ENCODE results near the gene RBM17.
"Not testable (repeated sequence)": the region's sequence is repeated elsewhere in the genome, so short reads cannot be mapped to it uniquely, and the experiment has no call there.

The RBM17 gene

GRCh38 chr10:6088721-6089333 is at the start of gene RBM17:
RBM17 (plus strand) TSS chr10:6089034; CDS start chr10:6097066, 8,032 bp downstream.
- peak; percentile 90 for DNase-seq (ENCODE audit: low read depth)

DNA sequence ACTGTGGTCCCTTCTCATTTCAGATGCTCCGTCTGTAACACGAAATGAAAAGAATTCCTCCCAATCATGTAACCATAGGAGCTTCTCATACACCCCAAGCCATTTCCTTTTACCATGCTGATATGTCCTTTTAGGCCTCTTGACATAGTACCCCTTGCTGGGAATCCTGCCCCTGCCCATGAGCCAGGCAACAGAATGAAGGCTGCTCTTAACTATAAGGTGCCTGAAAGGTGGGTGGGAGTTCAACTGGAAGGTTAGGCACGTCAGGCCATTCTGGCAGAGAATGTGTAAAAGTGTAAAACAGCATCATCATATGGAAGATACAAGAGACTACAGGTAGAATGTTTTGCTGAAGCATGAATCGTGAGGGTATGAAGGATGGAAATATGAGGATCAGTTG is 49.1 kb upstream of the RBM17 start:
- no peak for DNase-seq (ENCODE audit: low read depth)

DNA sequence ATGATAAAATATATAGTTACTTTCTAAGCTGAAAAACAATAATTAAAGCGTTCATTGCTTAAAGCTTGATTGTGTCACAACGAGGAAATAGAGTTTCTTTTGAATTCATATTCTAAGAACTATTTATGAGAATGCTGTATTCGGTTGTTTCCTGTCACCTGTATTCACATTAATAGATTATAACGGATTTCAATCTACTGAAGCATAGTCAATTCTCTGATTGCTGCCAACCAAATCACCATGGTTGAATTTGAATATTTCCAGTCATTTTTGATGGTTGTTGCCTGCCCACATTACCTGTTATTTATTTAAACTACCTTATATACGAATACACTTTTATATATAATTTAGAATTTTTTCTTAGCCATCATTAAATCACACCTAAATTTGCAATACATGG is 48.6 kb upstream of the RBM17 start:
- DNase-seq (ENCODE audit: low read depth) = no peak

DNA sequence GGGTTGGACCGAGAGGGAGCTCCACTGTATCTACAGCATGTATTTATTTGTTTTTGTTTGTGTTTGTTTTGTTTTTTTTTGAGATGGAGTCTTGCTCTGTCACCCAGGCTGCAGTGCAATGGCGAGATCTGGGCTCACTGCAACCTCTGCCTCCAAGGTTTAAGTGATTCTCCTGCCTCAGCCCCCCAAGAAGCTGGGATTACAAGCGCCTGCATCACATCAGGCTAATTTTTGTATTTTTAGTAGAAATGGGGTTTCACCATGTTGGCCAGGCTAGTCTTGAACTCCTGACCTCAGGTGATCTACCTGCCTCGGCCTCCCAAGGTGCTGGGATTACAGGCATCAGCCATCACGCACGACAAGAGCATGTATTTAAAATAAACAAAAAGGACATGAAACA is 45.5 kb upstream of the RBM17 start:
- not testable (repeated sequence) for DNase-seq (ENCODE audit: low read depth)

- DNase-seq (ENCODE audit: low read depth) = no peak
These were observed 44.8 kb upstream of the RBM17 start for GRCh38 chr10:6044060-6044459.

DNA sequence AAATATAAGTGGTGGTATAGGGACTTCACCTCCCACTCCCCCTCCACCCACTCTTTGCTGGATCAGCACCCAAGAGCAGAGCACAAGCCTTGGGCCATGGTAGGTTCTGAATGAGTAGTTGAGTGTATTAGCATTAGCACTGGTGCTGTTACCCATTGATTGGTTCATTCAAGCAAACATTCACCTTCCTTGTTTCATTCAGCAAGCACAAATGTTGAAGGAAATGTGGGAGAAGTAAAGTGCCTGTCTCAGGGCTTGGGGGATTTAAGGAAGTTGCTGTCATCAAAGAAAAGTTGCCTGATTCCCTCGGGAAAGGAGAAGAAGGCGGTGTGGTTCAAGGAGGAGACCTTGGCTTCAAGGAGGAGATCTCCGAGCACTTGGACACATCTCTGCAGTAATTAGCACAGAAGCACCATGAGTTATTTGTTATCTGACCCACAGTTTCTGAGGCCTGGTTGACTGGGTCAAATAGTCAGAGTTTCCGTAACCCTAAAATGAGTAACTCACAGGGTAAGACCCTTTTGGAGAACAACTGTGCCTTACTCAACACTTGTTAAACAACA is 44.0 kb upstream of the RBM17 start:
- DNase-seq (ENCODE audit: low read depth) = no peak

- DNase-seq (ENCODE audit: low read depth) = no peak
These were observed 43.5 kb upstream of the RBM17 start for GRCh38 chr10:6045314-6045848.

DNA sequence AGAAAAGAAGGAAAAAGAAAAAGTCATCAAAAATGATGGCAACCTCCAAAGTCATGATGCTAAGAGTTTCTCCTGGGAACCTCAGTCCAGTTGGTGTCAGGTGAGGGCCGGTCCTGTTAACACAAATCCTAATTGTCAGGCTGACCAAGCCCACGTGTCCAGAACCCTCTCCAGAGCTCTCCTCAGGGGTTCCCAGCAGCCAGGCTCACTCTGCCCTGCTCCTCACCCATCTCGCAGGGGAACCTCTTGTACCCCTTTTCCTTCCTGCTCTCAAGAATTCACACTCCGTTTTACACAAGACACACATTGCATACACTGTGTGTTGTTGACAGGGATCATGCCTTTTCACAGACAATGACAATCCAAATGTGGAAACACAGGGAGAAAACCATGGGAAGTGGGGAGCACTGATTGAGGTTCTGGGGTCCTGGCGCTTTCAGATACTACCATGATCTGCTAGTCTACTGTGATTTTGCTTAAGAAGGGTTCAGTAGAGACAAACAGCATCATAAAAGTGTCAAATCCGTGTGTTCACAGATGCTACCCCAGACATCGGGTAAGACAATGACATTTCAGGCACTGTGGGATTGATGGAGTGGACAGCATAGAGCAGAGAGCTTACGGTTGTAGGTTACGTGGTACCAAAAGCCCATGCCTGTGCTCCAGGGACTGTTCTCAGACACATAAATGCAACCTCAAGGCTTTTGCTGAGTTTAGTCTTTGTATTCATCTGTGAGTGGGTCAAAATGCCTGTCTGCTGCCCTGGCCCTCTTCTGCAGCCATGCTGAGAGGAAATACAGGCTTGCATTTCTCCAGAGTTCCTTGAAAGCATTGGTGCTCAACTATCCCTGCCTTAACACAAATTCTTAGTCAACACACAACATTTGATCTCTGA is 42.7 kb upstream of the RBM17 start:
- no peak for DNase-seq (ENCODE audit: low read depth)

- DNase-seq (ENCODE audit: low read depth) = no peak
These were observed 41.8 kb upstream of the RBM17 start for GRCh38 chr10:6046773-6047611.

DNA sequence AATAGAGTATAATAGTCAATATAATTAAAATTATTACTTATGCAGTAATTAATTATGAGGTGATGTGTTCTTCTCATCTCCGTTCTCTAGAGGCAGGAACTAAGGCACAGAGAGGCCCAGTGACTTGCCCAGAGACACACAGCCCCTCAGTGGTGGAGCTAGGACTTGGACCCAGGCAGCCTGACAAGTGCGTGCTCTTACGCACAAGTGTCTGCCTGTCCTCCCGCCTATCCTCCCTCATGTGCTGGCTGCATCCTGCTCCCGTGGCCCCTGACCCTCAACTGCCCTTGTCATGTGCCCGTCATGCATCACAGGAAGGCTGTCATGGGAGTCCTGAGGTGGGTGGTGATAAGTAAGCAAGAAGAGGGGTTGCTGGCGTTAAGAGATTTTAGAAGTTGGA is 41.0 kb upstream of the RBM17 start:
- no peak for DNase-seq (ENCODE audit: low read depth)

DNA sequence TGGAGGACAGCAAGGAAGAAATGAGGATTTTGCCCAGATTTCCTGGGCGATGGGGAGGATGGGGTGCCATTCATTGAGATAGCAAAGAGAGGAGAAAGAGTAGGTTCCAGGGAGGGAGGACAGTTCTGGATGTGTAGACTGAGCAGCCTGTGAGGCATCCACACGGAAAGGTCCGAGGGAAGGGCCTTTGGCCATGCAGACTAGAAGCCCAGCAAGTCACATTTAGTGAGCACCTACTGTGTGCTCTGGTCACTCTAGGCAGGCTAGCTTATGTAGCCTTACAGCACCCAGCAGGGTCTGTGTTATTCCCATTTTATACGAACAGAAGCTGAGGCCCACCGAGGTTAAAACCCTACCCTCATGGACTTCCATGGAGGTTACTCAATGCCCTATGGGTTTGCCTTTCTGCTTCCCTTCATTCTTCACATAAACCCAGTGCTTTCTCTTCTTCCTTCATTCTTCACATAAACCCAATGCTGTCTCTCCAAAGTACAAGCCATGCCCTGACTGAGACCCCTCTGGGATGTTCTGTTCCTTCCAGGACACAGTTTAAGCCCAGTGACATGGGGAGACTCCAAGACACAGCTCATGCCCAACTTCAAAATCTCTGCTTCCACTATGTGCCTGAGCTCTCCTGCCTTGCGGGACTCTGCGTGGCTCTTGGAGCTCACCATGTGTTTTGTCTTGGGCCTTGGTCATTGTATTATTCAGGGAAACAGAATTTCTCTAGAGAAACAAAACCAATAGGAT is 40.4 kb upstream of the RBM17 start:
- DNase-seq (ENCODE audit: low read depth) = no peak

DNA sequence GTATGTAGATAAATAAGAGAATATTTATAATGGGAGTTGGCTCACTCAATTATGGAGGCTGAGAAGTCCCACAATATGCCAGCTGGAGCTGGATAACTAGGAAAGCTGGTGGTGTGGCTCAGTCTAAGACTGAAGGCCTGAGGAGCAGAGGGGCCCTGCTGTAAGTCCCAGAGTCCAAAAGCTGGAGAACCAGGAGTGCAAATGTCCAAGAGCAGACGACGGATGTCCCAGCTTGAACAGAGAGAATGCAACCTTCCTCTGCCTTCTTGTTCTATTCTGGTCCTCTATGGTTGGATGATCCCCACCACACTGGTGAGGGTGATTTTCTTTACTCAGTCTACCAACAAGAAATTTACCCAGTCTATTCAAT is 39.8 kb upstream of the RBM17 start:
- DNase-seq (ENCODE audit: low read depth) = no peak

GRCh38 chr10:6050801-6051445 is 37.9 kb upstream of the RBM17 start:
- DNase-seq (ENCODE audit: low read depth) = no peak

GRCh38 chr10:6052247-6053221 is 36.3 kb upstream of the RBM17 start:
- DNase-seq (ENCODE audit: low read depth) = no peak

- DNase-seq (ENCODE audit: low read depth) = no peak
These were observed 35.5 kb upstream of the RBM17 start for GRCh38 chr10:6053303-6053702.

DNA sequence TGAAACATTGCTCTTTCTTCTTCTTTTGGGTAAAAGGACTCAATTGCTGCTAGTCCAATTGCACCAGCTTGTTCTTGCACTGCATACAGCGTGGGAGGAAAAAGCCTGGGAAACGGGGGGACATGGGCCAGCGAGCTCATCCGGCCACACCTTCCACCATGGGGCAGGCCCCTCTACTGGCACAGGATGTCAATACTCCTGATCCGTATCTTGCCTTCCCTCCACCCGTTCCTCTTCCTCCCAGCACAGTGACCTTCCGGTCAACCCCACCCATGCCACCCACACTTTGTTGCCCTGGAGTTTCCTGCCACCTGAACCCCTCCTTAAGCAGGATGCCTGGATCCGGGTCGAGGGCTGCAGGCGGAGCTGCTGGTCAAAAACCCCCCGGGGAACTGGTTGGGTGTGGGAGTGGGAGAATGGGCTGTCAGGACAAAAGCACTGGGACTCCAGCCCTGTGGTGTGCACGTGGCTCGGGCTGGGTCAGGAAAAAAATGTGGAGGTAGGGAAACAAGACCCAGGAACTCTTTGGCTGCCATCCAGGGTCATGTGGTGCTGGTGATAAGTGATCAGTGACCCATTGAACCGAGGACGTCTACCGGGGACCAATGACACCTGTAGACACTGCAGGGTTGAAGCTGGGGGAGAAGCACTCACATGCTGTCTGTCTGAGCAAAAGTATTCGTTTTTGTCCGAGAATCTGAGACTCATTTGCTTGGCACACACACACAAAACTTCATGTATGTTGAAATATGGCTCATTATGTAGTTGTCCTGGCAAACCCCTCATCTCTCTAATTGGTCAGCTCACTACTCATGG is 34.8 kb upstream of the RBM17 start:
- no peak for DNase-seq (ENCODE audit: low read depth)

GRCh38 chr10:6054884-6055283 is 34.0 kb upstream of the RBM17 start:
- no peak for DNase-seq (ENCODE audit: low read depth)

DNA sequence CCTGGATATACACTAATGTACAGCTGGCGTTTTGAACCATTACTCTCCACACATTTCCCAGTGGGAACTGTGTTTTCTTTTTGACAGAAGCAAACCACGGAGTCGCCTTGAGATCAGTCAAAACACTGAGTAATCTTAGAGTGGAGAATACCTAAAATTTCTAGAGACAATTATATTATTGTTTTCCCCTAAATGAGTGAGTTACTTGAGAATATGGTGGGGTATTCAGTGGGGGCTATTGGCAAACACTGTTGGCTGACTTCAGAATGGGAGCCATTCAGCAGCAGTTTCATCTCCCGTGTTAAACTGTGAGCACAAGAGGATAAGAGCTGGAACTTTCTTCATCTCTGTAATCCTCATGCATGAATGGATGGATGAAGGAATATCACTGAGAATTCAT is 32.9 kb upstream of the RBM17 start:
- no peak for DNase-seq (ENCODE audit: low read depth)

All from stromal cell of bone marrow (primary cell).